GM12801 (cell line): ENCODE data around the gene TCEANC2.

Experiments
- TF ChIP-seq, protein P1 (sequence below): IDR thresholded peaks from one replicate; pipeline ENCODE4 v1.5.1; 2011; ENCODE audit warnings: control low read depth; ENCODE audit not compliant: insufficient read length; ENCODE audit errors: extremely low read depth

Gene TCEANC2

GRCh38 chr1:54153535-54154439 lies 100.4 kb downstream of the TCEANC2 start:
- TF ChIP-seq, protein P1, sequence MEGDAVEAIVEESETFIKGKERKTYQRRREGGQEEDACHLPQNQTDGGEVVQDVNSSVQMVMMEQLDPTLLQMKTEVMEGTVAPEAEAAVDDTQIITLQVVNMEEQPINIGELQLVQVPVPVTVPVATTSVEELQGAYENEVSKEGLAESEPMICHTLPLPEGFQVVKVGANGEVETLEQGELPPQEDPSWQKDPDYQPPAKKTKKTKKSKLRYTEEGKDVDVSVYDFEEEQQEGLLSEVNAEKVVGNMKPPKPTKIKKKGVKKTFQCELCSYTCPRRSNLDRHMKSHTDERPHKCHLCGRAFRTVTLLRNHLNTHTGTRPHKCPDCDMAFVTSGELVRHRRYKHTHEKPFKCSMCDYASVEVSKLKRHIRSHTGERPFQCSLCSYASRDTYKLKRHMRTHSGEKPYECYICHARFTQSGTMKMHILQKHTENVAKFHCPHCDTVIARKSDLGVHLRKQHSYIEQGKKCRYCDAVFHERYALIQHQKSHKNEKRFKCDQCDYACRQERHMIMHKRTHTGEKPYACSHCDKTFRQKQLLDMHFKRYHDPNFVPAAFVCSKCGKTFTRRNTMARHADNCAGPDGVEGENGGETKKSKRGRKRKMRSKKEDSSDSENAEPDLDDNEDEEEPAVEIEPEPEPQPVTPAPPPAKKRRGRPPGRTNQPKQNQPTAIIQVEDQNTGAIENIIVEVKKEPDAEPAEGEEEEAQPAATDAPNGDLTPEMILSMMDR: no peak
